SH-SY5Y (cell line): ENCODE data around the gene TRIM37.

Experiments
- GATA2 ChIP-seq: IDR thresholded peaks from 2 replicates; pipeline ENCODE4 v1.6.1; 2011; ENCODE audit warnings: mild to moderate bottlenecking, low read depth, low read length
- GATA3 ChIP-seq: IDR thresholded peaks from 2 replicates; pipeline ENCODE4 v1.6.1; 2011; ENCODE audit warnings: low read depth, mild to moderate bottlenecking, low read length, moderate library complexity

DNA sequence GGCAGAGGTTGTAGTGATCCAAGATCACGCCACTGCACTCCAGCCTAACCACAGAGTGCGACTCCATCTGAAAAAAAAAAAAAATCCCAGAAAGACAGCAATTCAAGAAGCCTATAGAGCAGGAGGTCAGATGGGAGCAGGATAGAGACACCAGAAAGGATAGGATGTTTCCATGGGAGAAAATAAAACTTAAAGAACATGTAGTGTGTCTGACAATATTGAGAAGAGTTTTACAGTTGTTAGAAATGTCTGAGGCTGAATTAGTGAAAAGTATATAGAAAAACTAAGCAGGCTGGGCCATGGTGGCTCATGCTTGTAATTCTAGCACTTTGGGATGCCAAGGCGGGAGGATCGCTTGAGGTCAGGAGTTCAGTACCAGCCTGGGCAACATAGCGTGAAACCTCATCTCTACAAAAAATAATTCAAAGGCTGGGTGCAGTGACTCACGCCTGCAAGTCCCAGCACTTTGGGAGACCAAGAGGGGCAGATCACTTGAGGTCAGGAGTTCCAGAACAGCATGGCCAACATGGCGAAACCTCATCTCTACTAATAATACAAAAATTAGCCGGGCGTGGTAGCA is 15.3 kb upstream of the TRIM37 start:
- TF ChIP-seq GATA2 (no peak), GATA3 (no peak)
